Fibroblast of villous mesenchyme (primary cell): ENCODE measurements around the gene DNAAF5. TPM values are rescaled to one million over a fixed set of nuclear protein-coding genes. Genes with fewer than 3 reads are reported as not detected.
"Not testable (repeated sequence)": the region's sequence is repeated elsewhere in the genome, so short reads cannot be mapped to it uniquely, and the experiment has no call there.

Source experiments
- DNase-seq: peaks from one replicate; pipeline ENCODE4 v3.0.0-alpha.2; 2010; ENCODE audit warnings: low read depth
- H3K4me3 ChIP-seq: 2 replicates; pipeline ENCODE4 v1.5.1; 2011; ENCODE audit warnings: low read depth, mild to moderate bottlenecking, low read length
- CTCF ChIP-seq: IDR thresholded peaks from 2 replicates; pipeline ENCODE4 v1.5.1; 2012; ENCODE audit warnings: low read depth, mild to moderate bottlenecking, low read length; ENCODE audit not compliant: insufficient read depth
- total RNA-seq: library from RNA; depleted of rRNA; stranded (reverse); fragments of >200 nt; gene quantifications from 2 replicates; pipeline ENCODE4 v1.2.3, GENCODE V29; 2012

DNAAF5 gene
- total RNA-seq, 1 donor, result 32.8 TPM

- H3K4me3 ChIP-seq, result no peak overlapping the region
- TF ChIP-seq CTCF, result no peak
Measured at GRCh38 chr7:798921-799470, 72.5 kb downstream of the DNAAF5 start.

GRCh38 chr7:800692-801091 is 74.2 kb downstream of the DNAAF5 start:
- no peak for TF ChIP-seq CTCF
- no peak overlapping the region for H3K4me3 ChIP-seq
- DNase-seq, result no peak

More at GRCh38 chr7:798921-799470, 72.5 kb downstream of the DNAAF5 start:
- no peak for DNase-seq

- not testable (repeated sequence) for H3K4me3 ChIP-seq, DNase-seq
Measured at GRCh38 chr7:801351-801750, 74.9 kb downstream of the DNAAF5 start.

- DNase-seq, result peak; percentile 58
- no peak for TF ChIP-seq CTCF
- H3K4me3 ChIP-seq, result peak overlapping the region; percentile 12
Measured at GRCh38 chr7:801940-802381, 75.5 kb downstream of the DNAAF5 start.

GRCh38 chr7:802500-803242 is 76.2 kb downstream of the DNAAF5 start:
- DNase-seq, result no peak
- H3K4me3 ChIP-seq, result peak overlapping the region; percentile 9
- no peak for TF ChIP-seq CTCF

GRCh38 chr7:803243-803635 is 76.7 kb downstream of the DNAAF5 start:
- H3K4me3 ChIP-seq, result peak overlapping the region; percentile 9
- peak; percentile 63 for DNase-seq
- no peak for TF ChIP-seq CTCF

- not testable (repeated sequence) for H3K4me3 ChIP-seq, DNase-seq
Measured at GRCh38 chr7:803796-804195, 77.3 kb downstream of the DNAAF5 start.

- TF ChIP-seq CTCF, result no peak
- H3K4me3 ChIP-seq, result no peak overlapping the region
- peak; percentile 81 for DNase-seq
Measured at GRCh38 chr7:805261-805660, 78.8 kb downstream of the DNAAF5 start.
